Dorsolateral prefrontal cortex (tissue), 118 donors: ENCODE measurements around the gene ZNF891. TPM values are rescaled to one million over a fixed set of nuclear protein-coding genes. Genes with fewer than 3 reads are reported as not detected.

Experiments
- total RNA-seq, 120 experiments: library from RNA; stranded (reverse); gene quantifications; one replicate each; pipeline versions ENCODE4 v1.2.3 to v1.2.4, GENCODE V29; 2022

Gene ZNF891
- total RNA-seq, 120 experiments from 2014 or later = 3.4 to 8.4 (median 5.9) TPM

Other genes with a start within 250 kb of the ZNF891 start
- 10 to 100 TPM; 37.6 to 97.7 (median 65.3) TPM for gene CHFR, start 242.7 kb downstream of the ZNF891 start, total RNA-seq
- gene ZNF605, start 174.0 kb downstream of the ZNF891 start, total RNA-seq = 10 to 100 TPM; 19.5 to 58.5 (median 30.4) TPM
- gene ZNF26, start 143.9 kb downstream of the ZNF891 start, total RNA-seq = 10 to 100 TPM in 119 of 120 experiments, 1 to 10 TPM in 1; 9.4 to 26.4 (median 16.9) TPM
- gene ZNF84, start 92.8 kb downstream of the ZNF891 start, total RNA-seq = 10 to 100 TPM; 41.1 to 80.4 (median 61.2) TPM
- 10 to 100 TPM in 115 of 120 experiments, 1 to 10 TPM in 5; 9.3 to 21.3 (median 13.5) TPM for gene ZNF140, start 49.4 kb downstream of the ZNF891 start, total RNA-seq
- gene ZNF10, start 353 bp upstream of the ZNF891 start, total RNA-seq = 10 to 100 TPM; 11.2 to 29.4 (median 20.0) TPM
- gene ZNF268, start 51.2 kb upstream of the ZNF891 start, total RNA-seq = 10 to 100 TPM; 12.1 to 30.3 (median 21.0) TPM
- gene ANHX, start 105.6 kb upstream of the ZNF891 start, total RNA-seq = not detected